ENCODE measurements around the gene KCNIP4.

The KCNIP4 gene

DNA sequence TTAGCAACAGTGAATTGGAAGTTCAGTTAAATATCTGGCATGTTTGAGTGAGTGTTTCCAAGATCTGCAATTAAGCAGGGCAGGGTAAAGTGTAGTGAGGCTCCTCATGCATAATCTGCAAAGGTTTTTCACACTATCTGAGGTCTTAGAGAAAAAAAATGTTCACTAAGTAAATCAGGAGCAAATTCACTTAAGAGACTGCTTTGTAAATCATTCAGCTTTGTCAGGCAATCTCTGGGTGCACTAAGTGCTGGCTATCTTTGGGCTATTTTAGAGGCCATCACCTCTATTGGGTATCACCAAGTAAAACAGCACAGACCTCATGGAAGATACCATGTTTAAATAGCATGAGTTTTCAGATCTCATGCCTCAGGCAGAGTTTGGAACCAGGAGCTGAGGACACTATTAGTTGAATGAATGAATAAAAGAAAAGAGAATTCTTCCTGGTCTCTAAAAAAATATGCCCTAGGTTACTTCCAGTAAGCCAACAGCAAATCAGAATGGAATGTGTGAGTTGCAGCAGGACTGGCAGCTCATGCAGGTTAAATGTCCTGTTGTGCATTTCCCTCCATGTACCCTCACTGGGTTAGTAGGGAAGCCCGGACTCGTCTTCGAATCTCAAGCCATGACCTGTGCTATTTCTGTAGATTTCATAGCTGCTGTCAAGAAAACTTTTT lies 195.3 kb downstream of the KCNIP4 start:
- no peak for DNase-seq

DNA sequence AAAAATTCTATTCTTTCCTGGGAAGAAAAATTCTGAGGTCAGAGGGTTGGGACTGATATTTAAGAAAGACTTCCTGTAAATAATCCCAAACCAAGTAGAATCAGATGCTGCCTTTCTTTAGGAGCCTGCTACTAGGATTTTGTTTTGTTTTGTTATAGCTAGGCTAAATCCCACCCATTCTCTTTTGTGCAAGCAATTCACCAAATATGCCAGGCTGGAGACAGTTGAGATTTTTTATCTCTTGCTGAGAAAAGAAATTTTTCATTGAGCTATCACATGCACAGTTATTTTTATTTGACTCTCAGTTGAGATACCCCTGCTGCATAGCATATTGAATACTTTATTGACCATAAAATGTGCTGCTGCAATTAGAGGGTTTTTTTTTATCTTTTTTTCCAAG lies 196.0 kb downstream of the KCNIP4 start:
- DNase-seq, result no peak

DNA sequence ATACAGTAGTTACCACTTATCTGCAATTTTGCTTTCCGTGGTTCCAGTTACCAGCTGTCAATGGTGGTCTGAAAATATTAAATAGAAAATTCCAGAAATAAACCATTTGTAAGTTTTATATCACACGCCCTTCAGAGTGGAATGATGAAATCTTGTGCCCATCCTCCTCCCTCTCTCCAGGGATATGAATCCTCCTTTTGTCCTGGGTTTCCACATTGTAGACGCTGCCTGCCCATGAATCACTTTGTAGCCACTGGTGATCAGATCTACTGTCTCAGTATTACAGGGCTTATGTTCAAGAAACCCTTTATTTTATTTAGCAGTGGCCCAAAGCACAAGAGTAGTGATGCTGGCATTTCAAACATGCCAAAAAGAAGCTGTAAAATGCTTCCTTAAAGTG lies 198.6 kb downstream of the KCNIP4 start:
- DNase-seq, result no peak

DNA sequence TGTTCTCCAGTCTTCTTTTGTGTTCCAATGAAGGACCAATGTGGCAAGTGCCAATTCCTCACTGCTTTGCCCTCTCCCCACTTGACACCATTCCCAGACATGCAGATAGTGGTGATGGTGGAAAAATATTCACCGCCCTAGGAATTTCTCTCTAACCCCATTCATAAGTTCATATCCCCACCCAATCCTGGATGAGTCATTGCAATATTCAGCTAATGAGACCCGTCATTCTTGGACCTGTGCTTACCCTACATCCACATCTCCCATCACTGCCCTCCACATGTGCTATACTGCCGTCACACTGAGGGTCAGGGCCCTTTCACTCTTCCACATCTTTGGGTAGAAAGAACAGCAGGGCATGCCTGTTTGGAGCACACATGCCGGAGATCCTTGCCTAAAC lies 199.2 kb downstream of the KCNIP4 start:
- no peak for DNase-seq

DNA sequence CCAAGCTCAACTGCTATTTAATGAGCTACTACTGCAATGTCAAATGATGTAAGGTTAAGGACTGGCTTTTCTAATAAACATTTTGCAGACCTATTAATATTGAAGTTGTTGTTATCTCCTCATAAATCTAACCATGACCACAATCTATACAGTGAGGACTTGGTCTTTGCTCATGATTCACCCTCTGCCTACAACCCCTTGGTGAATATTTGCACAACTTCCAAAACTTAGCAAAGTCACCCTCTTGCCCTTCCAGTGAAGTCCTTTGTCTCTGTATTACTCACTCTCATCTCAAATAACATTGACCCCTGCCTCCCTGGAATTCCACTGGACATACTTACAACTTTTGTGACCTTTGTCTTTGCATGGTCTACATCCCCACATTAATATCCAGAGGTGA lies 204.5 kb downstream of the KCNIP4 start:
- no peak for DNase-seq

DNA sequence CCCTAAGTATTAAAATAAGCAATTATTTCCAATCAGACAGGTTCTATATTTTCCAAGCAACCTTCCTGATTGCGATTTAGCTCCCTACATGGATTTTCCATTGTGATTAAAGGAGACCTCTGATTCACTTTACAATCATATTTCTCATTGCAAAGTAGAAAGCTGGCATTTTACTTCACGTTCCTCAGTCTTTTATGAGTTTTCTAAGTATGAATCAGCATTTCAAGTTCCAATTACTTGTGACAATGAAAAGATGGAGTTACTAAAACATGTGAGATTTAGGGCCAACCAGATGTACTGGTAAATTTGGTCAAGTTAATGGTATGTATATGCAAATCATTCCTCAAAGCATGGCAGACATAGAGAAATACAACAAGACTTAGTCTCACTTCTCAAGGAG lies 206.2 kb downstream of the KCNIP4 start:
- DNase-seq, result no peak

DNA sequence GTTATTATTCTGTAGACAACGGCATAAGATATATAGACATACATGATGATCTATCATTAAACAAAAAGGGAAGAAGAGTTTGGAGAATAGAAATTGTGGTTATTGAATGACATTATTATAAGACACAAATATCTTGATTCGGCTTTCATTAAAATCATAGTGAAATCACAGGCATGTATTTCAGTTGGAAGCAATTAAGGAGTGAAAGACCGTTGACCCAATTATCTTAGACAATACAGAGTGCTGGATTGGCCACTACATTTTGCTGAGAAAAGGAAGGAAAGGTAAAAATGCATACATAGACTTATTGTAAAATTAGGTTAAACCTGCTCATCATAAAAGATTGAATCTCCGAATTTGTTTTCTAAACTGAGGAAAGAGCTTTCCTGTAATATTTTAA lies 209.8 kb downstream of the KCNIP4 start:
- DNase-seq, result no peak

DNA sequence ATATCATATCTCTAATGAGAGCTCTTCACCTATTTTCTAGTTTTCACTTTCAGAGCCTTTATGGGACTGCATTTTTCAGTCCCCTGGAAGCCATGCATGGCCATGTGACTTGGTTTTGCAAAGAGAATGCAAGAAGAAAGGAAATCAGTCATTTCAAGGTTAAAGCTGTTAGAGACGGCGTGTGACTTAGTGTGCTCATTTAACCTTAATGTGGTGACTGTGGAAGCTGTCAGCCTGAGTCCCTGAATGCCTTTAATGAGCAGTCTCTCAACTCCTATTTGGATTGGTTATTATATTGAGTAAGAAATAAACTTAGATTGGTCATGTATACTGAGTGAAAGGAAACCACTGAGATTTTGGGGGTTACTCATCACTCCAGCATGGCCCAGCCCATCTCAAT lies 212.7 kb downstream of the KCNIP4 start:
- no peak for DNase-seq

DNA sequence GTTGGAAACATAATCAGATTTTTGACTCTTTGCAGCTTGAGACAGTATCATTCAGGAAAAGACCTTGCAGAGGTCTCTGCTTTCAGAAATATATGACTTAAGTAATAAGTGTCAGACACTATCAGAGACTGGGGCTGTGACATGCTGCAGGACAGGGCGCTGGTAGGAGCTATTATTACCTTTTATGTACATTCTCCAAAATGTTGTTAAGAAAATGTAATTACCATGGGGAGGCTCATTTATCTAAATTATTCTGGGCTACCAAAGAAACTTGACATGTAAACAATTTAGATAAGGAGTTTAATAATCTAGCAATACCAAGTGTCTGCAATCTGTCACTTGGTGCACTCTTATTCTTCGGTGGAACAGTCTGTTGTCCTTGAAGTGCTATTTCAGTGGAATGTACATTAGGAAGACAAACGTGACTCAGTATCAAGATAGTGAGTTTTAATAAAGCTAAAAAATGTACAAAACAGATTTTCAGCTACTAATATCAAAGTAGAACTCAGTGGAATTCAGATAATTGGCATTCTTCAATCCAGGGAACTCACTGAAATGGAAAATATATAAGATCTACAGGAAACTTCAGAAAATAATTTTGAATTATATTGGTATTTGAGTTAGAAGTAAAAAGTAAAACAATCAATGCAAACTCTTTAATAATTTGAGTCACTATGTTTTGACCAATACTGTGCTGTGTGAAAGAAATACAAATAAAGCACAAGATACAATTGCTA lies 214.5 kb downstream of the KCNIP4 start:
- no peak for DNase-seq

DNA sequence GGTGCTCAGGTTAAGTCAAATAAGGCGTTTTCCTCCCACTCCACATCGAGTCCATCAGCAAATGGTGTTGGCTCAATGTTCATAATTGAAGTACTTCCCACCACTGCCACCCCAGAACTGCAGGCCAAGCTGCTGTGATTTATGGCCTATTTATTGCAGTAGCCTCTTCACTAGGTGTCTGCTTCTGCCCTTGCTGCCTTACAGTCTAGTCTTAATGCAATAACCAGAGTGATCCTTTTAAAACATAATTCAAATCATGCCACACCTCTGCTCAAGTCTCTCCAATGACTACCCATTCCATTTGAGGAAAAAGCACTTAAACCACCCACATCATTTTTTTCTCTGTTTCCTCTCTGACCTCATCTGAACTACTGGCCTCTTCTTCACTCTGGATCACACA lies 220.3 kb downstream of the KCNIP4 start:
- DNase-seq, result no peak

DNA sequence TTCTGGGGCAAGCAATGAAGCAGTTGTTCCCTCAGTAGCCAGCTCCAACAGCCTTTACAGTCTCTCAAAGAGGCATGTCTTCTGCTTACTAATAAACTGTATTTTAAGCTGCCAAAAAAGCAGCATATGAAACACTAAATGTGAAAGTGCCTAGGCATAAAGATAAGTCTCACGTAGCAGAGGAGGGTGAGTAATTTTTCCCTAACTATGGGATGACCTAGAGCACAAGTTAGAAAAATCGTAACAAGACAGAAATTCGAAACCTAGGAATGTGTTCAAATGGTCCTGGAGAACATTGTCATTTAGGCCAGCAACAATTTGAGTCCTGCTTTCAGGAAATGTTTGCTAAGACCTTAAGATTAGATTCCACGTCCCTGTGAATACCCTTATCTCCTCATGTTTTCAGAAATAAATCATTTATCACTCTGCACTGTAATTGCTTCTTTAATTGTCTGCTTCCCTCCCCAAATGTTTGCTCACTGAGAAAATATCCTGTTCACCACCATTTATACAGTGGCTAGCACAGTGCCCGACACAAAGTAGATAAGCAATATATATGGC lies 222.2 kb downstream of the KCNIP4 start:
- DNase-seq, result no peak

DNA sequence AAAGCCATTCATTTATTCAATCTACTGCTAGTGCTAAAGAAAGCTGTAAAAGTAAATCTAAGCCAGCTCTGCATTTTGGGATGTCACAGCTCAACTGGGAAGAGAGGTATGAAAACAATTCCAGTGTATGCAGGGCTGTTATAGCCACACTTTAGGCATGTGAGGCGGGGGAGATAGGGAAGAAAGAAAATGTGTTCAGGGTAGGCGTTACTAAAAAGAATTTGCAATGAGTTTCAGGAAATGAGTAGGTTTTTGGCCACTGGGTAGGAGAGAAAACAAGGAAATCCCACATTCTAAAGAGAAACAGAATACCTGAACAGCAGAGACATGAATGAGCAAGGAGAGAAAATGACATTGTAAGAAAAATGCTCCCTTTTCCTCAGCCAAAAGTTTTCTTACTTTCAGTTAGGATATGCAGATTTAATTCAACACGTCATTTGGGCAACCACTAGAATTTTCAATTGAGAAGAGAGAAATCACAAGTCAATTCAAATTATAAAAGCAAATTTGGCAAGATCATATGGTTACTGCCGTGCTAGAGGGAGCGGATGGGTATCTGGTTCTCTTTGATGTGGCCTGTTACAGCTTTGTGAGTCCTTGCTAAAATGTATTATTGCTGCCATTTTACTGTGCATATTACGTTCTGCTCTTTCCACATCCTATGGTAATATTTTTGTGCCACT lies 226.3 kb downstream of the KCNIP4 start:
- no peak for DNase-seq

DNA sequence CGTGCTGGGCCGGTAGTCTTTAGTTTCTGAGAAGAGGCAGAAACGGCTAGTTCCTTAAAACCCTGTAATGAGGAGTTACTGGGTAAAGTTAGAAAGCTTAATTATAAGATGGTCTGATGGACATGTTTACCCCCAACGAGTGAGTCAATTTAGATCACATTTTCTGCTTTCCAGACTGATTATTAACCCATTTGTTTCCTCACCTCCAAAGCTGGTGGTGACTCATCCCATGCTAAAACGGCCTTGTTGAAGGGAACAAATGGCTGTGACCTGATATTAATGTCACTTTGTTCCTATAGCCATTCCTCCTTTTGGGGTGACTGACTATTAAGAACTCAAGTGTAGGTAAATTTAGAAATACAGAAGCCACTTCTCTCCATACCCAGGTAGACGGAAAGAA lies 232.0 kb downstream of the KCNIP4 start:
- no peak for DNase-seq

DNA sequence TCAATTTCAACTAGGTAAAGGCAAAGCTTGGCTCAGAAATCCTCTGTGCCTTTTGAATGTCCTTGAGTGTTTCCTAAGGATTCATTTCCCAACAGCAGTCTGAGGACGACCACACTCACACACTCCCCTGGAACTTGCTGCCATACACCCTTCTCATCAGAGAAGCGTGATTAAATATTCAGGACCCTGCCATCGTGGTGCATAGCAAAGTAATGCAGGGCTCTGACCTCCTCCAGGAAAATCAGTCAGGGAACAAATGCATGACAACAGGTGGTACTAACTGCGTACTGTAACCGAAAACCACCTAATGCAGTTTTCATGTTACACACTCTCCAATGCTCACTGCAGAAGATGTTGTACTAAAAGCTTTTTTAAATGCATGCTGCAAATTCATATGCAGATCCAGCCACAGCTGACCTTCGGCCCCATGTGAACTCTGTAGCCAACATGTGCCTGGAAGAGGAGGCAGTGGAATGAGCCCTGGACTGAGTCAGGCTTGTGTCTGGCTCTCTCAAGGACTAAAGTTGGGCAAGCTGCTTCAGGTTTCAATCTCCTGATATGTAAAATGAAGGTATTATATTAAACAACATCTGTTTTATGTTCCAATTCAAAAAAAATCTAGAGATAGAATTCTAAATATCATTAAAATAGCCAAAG lies 238.3 kb downstream of the KCNIP4 start:
- DNase-seq, result no peak

DNA sequence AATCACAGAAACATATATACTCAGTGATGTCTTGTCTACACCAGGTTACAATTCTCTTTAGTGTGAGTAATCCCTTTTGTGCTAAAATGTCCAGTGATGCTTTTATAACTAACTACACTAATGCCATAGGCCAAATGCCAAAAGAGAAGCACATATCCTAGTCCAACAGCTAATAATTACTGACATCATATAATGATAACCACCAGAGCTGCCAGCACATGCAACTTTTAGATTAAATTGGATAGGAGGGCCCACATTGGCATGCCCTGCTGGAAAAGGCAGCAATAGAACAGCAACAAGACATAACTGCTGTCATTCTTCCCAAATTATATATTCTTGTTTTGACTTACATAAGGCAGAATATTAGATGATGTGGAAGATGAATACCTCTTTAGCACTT lies 238.8 kb downstream of the KCNIP4 start:
- DNase-seq, result no peak

DNA sequence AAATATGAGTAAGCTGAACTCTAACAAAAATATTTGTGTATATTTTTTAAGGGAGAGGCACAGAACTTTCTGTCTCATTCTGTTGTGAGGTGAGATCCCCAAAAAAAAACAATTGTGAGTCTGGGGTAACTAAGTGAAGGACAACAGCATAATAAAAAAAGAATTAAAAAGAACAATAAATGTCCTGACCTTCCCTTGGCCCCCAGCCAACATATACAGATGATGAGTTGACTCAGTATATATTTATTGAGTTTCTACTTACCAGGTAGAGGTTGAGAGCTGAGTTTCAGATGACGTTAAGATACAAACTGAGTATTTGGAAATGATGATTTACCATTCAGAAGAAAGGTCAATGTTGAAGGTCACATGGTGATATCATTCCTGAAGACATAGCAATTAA lies 239.5 kb downstream of the KCNIP4 start:
- no peak for DNase-seq

DNA sequence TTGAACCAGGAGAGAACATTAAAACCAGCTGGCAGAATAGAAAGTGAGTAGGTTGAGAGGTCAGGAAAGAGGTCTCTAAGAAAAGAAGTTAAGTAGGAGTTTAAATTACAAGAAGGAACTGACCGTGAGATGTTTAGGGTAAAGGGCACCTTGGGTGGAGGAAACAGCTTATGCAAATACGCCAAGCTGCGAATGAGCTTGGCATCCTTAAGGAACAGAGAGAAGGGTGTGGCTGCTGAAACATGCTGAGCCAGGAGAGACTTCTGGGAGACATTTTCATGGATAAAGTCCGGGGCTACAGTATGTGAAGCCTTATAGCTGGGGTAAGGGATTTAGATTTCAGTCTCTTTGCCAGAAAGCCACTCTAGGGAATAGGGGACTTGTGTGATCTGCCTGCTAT lies 249.1 kb downstream of the KCNIP4 start:
- DNase-seq, result no peak

DNA sequence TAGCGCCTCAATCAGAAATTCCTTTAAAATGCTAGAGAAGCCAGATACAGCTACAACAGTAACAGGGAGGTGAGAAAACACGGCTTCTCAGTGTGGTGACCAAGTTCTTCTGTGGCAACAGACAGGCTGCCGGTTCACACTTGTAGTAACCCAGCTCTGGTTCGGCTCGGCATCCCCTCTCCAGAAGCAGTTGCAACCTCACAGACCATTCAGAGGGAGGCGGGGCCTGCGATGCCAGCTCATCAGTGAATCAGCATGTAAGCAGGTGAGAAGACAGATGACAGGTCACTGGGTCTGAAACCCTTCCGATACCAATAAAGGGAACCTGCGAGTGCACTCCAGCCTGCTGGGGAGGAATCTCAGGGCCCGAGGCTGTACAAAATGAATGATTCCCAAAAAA lies 251.0 kb downstream of the KCNIP4 start:
- no peak for DNase-seq

DNA sequence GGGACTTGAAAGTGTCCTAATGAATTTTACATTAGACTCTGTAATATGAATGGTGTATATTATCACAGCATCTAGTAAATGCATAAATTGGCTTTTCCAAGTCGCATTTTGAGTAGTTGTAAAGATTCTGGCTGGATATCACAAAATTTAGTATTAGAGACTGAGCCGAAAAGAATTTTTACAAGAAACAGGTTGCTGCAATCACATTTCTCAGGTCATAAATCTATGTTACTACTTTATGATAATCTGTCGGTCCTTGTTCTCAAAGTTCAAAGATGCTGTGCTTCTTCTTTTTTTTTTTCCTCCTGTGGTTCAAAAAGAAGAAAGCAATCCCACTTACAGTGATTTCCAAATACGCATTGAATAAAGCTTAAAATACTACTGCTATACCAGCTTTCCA lies 253.4 kb downstream of the KCNIP4 start:
- no peak for DNase-seq

DNA sequence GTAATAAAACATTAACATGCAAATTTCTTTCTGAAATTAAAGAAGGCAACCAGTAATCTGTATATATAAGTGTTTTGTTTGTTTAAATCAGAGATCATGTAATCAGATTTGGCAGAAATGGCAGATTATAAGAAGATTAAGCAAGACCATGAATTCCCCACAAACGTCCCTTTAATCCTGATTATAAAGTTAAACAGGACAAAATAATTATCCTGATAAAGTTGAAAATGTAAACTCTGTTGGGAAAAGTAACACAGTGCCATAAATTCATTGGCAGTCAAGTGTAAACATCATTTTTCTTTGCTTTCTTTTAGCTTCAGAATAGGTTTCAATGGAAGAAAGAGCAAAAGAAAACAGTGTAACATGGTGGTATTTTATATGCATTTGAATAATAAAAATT lies 256.3 kb downstream of the KCNIP4 start:
- DNase-seq, result no peak

DNA sequence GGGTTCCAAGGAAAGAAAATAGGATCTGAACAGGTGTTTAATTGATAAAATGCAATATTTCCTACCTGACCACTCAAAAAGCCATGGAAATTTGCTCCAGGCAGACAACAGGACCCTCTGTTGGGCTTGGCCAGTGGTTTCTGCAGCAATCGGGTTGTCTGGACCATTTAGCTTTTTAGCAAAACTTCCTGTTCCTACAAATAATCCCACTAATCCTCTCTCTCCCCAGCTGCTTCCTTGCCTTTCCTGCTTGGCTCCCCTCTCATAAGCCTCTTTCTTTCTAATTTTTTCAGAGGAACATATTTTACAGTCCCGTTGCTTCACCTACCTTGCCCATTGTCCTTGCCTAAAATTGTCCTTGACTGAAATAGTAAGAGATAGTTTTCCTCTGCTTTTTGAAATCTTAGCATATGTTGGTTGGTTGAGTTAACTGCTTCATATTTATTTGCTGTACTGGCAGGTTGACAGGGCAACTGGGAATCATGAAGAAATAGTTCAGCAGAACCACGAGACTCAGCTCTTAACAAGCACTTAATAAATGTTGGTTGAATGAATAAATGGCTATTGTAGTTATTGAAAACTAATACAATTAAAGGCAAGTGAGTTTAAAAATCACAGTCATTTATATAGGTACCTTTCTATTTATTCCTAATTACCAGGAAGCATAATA lies 259.8 kb downstream of the KCNIP4 start:
- no peak for DNase-seq

DNA sequence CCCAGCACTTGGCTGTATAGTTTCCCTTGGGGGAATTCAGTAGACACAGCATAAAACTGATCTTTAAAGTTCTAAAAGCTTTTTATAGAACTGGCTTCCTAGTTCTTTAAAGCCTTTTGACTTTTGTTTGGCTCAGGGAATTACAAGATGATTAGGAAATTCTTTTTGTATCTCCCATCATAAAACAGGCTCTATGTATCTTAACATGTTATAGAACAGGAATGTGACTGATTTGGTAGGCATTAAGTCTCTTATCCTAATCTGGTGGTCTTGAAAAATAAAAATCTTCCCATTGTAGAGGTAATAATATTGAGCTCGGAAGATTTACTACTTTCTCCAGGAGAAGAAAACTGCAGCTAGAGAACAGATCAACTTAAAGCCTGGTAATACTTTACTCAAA lies 262.7 kb downstream of the KCNIP4 start:
- DNase-seq, result no peak

DNA sequence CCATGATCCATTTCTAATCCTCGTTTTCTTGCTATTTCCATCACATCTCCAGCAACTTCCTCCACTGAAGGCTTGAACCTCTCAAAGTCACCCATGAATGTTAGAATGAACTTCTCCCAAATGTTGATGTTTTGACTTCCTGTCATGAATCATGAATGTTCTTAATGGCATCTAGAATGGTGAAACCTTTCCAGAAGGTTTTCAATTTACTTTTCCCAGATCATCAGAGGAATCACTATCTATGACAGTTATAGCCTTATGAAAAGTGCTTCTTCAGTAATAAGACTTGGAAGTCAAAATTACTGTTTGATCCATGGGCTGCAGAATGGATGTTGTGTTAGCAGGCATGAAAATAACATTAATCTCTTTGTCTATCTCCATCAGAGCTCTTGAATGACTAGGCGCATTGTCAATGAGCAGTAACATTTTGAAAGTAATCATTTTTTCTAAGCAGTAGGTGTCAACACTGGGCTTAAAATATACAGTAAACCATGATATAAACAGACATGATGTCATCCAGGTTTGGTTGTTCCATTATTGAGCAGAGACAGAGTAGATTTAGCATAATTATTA lies 268.2 kb downstream of the KCNIP4 start:
- DNase-seq, result no peak
